ENCODE measurements around the gene EVPL. TPM values are rescaled to one million over a fixed set of nuclear protein-coding genes. Genes with fewer than 3 reads are reported as not detected.

EVPL gene
- total and polyA plus RNA-seq, 2 experiments from 2014 or later, result 0.47 to 1.3 TPM

GRCh38 chr17:76032073-76032779 lies 5.1 kb upstream of the EVPL start (continued):
- TF ChIP-seq, protein P1, sequence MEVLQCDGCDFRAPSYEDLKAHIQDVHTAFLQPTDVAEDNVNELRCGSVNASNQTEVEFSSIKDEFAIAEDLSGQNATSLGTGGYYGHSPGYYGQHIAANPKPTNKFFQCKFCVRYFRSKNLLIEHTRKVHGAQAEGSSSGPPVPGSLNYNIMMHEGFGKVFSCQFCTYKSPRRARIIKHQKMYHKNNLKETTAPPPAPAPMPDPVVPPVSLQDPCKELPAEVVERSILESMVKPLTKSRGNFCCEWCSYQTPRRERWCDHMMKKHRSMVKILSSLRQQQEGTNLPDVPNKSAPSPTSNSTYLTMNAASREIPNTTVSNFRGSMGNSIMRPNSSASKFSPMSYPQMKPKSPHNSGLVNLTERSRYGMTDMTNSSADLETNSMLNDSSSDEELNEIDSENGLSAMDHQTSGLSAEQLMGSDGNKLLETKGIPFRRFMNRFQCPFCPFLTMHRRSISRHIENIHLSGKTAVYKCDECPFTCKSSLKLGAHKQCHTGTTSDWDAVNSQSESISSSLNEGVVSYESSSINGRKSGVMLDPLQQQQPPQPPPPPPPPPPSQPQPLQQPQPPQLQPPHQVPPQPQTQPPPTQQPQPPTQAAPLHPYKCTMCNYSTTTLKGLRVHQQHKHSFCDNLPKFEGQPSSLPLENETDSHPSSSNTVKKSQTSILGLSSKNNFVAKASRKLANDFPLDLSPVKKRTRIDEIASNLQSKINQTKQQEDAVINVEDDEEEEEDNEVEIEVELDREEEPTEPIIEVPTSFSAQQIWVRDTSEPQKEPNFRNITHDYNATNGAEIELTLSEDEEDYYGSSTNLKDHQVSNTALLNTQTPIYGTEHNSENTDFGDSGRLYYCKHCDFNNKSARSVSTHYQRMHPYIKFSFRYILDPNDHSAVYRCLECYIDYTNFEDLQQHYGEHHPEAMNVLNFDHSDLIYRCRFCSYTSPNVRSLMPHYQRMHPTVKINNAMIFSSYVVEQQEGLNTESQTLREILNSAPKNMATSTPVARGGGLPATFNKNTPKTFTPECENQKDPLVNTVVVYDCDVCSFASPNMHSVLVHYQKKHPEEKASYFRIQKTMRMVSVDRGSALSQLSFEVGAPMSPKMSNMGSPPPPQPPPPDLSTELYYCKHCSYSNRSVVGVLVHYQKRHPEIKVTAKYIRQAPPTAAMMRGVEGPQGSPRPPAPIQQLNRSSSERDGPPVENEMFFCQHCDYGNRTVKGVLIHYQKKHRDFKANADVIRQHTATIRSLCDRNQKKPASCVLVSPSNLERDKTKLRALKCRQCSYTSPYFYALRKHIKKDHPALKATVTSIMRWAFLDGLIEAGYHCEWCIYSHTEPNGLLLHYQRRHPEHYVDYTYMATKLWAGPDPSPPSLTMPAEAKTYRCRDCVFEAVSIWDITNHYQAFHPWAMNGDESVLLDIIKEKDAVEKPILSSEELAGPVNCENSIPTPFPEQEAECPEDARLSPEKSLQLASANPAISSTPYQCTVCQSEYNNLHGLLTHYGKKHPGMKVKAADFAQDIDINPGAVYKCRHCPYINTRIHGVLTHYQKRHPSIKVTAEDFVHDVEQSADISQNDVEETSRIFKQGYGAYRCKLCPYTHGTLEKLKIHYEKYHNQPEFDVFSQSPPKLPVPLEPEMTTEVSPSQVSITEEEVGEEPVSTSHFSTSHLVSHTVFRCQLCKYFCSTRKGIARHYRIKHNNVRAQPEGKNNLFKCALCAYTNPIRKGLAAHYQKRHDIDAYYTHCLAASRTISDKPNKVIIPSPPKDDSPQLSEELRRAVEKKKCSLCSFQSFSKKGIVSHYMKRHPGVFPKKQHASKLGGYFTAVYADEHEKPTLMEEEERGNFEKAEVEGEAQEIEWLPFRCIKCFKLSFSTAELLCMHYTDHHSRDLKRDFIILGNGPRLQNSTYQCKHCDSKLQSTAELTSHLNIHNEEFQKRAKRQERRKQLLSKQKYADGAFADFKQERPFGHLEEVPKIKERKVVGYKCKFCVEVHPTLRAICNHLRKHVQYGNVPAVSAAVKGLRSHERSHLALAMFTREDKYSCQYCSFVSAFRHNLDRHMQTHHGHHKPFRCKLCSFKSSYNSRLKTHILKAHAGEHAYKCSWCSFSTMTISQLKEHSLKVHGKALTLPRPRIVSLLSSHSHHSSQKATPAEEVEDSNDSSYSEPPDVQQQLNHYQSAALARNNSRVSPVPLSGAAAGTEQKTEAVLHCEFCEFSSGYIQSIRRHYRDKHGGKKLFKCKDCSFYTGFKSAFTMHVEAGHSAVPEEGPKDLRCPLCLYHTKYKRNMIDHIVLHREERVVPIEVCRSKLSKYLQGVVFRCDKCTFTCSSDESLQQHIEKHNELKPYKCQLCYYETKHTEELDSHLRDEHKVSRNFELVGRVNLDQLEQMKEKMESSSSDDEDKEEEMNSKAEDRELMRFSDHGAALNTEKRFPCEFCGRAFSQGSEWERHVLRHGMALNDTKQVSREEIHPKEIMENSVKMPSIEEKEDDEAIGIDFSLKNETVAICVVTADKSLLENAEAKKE (CRISPR knock-in tag; IDR thresholded peaks at IDR 0.05), result no peak
- TF ChIP-seq NANOG (IDR thresholded peaks at IDR 0.05; ENCODE audit: borderline replicate concordance) (no peak), REST (IDR thresholded peaks at IDR 0.05; ENCODE audit: unreplicated experiment) (no peak), JUNB (IDR thresholded peaks at IDR 0.05; ENCODE audit: unreplicated experiment) (no peak), POLR2AphosphoS5 (IDR thresholded peaks at IDR 0.05; ENCODE audit: low read depth) (no peak), EZH2 (IDR thresholded peaks at IDR 0.05; ENCODE audit: low read depth, unreplicated experiment) (no peak)

All from GM23338 (cell line).